Cardiac fibroblast (primary cell): Measurements from ENCODE around the gene SP6.

ENCODE experiments used
- DNase-seq, 2 donors: peaks; one replicate each; pipeline versions ENCODE4 v3.0.0 to v3.0.0-alpha.2; 2010; ENCODE audit warnings: low read depth in 2 of 2
- H3K4me3 ChIP-seq, 2 donors: replicated peaks in 1 of 2; 1 replicate in 1 of 2; 2 replicates in 1 of 2; pipeline ENCODE4 v1.5.1; 2011; ENCODE audit warnings: low read depth in 2 of 2, low read length in 2 of 2, mild to moderate bottlenecking in 2 of 2, moderate library complexity in 1 of 2
- CTCF ChIP-seq: IDR thresholded peaks from one replicate; pipeline ENCODE4 v1.5.1; 2011; ENCODE audit warnings: low read depth, mild to moderate bottlenecking, low read length, inconsistent platforms

Gene SP6

DNA sequence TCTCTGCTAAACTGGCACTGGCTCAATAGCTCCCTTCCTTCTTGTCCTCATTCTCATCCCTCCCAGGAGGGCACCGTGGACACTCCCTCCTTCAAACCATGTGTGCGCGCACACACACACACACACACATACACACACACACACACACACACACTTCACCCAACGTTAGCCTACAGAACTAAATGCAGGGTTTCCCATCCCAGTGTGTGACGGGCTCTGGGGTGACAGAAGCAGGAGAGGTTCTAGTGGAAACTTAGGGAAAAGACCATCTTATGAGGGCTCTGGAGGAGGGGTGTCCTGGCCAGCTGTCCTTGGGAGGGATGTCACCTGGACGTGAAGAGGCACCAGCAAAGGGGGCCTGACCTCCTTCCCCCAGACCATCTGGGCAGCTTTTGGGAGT, 49.1 kb downstream of the SP6 start:
- no peak for TF ChIP-seq CTCF
- DNase-seq = no peak
- no peak overlapping the region for H3K4me3 ChIP-seq

DNA sequence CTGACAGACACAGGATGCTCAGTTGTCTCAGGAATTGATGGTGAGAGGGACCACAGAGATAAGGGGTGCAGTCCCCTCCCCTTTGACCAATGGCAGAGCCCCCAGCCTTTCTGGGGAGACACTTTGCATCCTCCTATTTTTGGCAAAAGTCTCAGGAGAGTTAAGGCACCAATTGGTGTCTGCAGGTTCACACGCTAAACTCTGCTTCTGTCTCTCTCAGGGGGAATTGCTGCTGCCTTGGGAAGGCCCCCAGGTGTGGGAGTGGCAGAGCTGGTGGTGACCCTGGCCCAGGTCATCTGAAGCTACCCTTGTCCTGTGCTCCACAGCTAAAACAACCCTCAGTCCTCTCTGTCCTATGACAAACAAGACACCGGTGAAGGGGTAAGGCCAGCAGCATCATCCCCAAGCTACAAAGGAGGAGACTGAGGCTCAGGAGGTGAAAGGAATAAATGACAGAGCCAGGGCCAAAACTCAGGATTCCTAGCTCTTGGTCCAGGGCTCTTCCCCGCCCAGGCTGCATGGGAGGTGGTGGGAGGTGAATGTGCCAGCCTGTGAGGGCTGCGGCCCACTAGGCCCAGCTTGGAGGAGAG, 49.7 kb downstream of the SP6 start:
- DNase-seq = no peak
- no peak for TF ChIP-seq CTCF
- no peak overlapping the region for H3K4me3 ChIP-seq

GRCh38 chr17:47800686-47801085, 50.3 kb downstream of the SP6 start:
- no peak for TF ChIP-seq CTCF
- no peak overlapping the region for H3K4me3 ChIP-seq
- DNase-seq = no peak

GRCh38 chr17:47797797-47798196, 53.2 kb downstream of the SP6 start:
- no peak overlapping the region for H3K4me3 ChIP-seq
- peak in 1 of 2 donors; percentile 22 for DNase-seq
- TF ChIP-seq CTCF = no peak
